Hippocampal formation (tissue), 2 donors: ENCODE measurements around the gene UBE2D1.
"Not testable (repeated sequence)": the region's sequence is repeated elsewhere in the genome, so short reads cannot be mapped to it uniquely, and the experiment has no call there.

Source experiments
- DNase-seq, 2 donors: peaks; one replicate each; lab custom pipeline; 2025; lab: John Stamatoyannopoulos, UW

The UBE2D1 gene

GRCh38 chr10:58384095-58384494, 49.3 kb downstream of the UBE2D1 start:
- peak in 1 of 2 donors; percentile 42 for DNase-seq

DNA sequence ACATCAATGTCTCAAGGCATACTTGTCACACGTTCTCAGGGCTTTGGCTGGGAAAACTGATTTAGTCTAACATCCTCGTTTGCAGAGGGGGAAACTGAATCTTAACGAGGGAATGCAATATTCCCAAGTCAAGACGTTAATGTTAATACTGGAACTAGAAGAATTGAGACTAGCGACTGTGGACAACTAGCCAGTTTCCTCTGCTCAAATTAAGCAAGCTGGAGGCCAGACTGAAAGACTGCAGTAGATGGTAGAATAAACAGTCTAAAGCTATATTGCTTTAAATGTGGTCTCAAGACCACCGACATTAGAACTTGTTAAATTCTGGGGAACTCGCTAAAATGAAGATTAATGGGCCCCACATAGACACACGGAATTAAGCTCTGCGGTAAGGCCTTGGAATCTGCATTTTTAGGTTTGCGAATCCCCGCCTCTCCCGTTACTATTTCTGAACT, 49.8 kb downstream of the UBE2D1 start:
- DNase-seq, result peak in 1 of 2 donors; percentile 70

DNA sequence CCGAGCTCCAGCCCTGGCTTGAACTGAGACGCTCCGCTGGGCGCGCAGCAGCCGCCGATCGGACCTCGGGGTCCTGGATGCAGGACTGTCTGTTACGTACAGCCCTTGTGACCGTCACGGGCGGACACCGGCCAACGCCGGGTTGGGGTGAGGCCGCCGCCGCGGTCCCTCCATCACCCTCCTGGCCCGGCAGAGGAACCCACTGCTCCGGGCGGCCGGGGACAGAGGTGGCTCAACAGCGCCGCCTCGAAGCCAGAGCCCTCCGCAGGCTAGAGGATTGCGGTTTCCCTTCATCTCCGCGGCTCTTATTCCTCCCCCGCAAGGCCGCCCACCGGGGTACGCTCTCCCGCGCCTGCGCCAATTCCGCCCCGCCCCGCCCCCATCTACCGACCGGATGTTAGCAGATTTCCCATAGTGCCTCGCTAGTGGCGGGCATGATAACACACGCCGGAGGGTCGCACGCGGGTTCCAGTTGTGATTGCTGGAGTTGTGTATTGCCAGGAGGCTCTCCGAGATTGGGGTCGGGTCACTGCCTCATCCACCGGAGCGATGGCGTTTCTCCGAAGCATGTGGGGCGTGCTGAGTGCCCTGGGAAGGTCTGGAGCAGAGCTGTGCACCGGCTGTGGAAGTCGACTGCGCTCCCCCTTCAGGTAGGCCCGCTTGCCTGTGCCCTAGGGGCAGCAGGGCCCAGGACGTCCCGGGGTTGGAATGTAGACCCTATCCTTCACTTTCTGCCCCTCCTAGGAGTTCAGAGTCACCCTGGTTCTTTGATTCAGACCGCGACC, 50.4 kb downstream of the UBE2D1 start, which contains the start of gene TFAM:
Gene TFAM, plus strand, starts transcription at position 412 of the 785 bp plus-strand sequence. Its CDS starts 138 bp downstream, at position 550.
- DNase-seq, result peak; percentile 94 to 95

DNA sequence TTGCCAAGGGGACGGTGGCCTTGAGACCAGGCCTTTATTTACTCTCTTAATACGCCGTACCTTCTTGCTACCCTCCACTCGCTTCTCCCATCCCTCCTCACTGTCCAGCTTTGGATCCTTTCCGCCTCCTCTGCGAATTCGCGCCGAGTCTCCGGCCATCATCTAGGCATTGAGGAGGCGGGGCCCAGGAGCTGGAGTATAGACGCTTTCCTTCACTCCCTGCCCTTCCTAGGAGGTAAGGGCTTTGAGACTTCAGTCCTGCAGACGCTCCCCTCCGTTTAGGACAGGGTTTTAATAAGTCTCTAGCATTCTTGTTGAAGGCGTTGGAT, 50.9 kb downstream of the UBE2D1 start:
- no peak for DNase-seq

DNA sequence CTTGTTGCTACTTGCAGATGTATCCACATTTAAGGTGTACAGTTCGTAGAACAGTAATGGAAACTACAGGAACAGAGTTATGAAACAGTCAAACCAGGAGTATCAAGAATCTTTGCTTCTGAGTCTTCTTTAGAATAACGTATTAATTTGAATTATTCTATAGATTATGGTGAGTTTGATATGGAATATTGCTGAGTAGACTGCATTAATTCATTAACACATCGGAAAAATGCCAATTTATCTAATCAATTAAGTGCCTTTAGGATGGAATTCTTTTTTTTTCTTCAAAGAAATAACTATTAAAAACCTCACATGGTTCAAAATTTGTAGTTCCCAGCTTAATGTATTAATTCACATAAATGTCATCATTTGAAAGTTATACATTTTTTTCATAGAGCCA, 54.2 kb downstream of the UBE2D1 start:
- DNase-seq, result no peak

- DNase-seq, result peak in 1 of 2 donors; percentile 39
Measured at GRCh38 chr10:58393317-58393716, 58.5 kb downstream of the UBE2D1 start.

DNA sequence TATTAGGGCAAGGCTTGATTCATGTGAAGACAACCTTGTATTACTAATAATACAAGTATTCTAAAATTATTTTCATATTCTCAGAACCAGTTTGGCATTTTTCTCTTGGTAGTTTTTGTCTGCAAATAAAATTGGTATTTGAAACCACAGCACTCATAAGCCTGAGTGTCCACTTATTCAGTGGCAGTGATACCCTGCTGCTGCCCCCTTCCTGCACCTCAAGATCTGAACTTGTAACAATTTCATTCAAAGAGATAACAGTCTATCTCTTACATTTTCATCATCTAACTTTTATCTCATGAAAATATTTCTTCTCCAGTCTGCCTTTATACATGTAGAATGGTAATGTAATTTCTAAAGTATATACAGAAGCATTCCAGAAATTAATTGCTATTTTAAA, 59.7 kb downstream of the UBE2D1 start:
- no peak for DNase-seq

DNA sequence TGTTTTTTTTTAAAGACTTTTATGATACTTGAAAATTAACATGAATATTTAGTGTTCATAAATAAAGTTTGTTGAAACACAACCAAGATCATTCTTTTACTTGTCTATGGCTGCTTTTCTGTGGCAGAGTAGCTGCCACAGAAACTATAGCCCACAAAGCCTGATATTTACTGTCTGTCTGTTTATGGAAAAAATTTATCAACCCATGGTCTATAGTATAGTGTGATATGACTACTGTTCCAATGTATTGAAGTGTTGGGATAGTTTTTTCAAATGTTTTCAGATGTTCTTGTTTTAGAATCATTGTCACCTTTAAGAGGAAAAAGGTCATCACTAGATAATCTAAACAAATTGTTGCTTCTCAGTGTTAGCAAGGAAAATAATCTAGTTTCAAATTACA, 61.3 kb downstream of the UBE2D1 start:
- no peak for DNase-seq

- DNase-seq, result no peak
Measured at GRCh38 chr10:58397830-58398229, 63.0 kb downstream of the UBE2D1 start.

DNA sequence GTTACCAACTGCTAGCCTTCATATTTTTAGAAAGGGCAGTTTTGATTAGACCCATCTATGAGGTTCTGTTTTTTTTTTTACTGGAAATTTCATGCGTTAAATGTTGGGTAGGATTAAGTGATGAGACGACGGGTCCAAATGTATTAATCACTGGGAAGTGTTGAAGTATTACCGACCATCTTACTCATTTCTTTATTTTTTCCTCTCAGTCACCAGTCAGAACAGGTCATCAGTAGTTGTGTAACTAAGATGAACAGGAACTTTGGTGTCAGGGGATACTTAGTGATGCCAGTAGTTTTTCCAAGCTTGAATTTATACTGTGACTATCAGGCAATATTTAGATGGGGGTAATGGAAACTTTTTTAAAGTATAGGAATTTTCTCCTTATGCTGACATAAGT, 64.6 kb downstream of the UBE2D1 start:
- no peak for DNase-seq

DNA sequence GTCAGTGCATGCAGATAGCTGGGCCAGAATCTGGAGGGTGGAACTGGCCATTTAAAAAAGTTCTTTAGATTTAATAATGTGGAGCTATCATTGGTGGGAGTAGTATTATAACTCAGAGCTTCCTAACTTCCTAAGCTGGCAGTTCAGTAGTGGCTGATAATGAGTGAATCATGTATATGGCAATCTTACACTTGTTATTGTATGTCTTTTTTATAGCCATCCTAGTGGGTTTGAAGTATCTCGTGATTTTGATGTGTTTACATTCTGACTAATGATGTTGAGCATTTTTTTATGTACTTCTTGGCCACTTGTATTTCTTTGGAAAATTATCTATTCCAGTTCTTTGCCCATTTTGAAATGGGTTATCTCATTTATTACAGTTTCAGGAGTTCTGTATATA, 65.8 kb downstream of the UBE2D1 start:
- DNase-seq, result no peak

DNA sequence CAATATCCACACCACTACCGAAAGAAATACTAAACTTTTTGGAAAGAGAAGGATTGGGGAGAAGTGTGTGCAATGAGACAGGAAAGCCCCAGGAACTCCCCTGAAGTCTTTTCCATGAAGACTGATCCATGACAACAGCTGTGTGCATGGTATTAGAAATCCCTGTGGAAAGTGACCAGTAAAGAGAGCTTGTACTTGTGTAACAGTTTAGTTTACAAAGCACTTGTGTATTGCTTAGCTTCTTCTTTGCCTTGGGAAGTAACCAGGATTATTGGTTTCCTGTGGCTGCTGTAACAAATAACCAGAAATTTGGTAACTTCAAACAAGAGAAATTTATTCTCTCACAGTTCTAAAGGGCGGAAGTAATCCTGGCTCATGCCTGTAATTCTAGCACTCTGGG, 69.2 kb downstream of the UBE2D1 start:
- DNase-seq, result no peak

DNA sequence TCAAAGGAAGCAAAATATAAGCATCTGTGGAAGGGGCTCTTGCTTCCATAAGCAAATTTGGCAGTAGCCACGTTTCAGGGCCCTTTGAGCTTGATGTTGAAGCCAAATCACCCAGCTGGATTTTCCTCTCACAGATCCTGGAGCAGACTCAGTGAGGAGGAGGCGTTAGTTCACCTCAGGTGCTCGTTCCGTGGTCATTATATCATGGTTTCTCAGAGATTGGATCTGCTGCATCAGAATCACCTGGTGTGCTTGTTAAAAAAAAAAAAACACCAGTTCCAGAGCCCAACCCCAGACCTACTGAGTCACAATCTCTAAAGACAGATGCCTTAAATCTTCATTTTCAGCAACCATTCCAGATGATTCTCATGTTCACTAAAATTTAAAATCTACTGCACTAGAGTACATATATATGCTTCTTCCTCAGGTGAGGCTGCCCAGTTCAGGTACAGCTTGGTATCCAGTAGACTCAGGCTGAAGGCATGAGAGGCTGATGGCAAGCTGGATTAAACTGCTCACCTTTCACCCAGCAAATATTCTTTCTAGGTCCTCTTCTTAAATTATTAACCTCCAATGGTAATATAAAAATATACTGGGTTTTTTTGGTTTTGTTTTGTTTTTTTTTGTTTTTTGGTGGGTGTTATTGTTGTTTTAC, 75.3 kb downstream of the UBE2D1 start:
- no peak for DNase-seq

GRCh38 chr10:58412502-58412961, 77.7 kb downstream of the UBE2D1 start:
- DNase-seq, result no peak

DNA sequence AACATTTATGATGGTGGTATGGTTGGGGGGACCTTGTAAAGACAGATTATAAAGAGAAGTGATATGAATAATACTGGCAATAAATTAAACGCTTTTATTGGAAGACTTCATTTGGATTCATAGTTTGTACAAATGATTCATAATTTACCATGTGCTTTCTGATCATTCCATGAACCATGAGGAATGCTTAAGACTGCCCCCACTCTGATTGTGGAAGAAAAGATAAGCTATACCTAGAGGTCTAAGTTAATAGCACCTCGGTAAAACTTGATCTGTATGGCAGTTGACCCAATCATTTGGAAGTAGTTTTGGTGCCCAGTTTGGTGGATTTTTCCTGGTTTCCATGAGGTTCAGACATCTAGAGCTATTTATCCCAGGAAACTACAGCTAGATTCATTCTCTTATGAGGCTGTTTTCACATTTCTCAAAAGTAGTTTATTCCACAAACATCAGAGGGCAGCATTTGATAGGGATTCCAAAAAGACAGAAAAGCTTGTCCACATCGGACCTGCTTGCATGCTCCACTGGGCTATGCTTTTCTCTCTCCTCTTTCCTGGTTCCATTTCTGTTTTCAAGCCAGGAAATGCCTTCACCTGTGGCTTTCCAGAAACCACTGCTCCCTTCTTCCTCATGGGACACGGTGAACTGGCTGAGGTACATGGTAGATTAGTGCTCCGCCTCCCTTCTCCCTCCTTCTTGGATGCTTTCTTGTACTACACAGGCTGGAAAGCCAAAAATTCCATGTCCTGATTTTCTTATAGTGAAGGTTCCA, 79.7 kb downstream of the UBE2D1 start:
- peak in 1 of 2 donors; percentile 51 for DNase-seq

DNA sequence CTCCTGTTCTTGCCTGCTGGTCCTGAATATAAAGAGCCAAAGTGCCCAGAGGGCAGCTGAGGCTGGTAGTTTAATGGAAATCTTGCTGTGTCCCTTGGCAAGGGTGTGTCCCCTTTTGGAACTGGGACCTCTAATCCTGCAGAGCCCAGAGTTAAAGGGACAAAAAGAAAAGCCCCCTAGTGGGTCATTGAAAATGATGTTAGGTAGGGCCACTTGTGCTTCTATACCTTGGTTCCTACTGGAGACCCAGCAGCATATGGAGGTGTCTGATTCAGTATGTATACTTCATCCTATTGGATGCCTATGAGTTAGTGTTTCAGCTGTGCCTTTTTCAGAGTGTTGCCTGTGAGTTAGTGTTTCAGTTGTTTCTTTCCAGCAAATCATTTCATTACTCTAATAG, 81.0 kb downstream of the UBE2D1 start:
- DNase-seq, result no peak

DNA sequence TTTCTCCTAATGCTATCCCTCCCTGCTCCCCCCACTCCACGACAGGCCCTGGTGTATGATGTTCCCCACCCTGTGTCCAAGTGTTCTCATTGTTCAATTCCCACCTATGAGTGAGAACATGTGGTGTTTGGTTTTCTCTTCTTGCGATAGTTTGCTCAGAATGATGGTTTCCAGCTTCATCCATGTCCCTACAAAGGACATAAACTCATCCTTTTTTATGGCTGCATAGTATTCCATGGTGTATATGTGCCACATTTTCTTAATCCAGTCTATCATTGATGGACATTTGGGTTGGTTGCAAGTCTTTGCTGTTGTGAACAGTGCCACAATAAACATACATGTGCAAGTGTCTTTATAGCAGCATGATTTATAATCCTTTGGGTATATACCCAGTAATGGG, 83.1 kb downstream of the UBE2D1 start:
- DNase-seq, result not testable (repeated sequence)
